Embryonic facial prominence (tissue), 1 donor: ENCODE data around the gene ARL17A.
"Not testable (repeated sequence)": the region's sequence is repeated elsewhere in the genome, so short reads cannot be mapped to it uniquely, and the experiment has no call there.

Experiments
- DNase-seq: peaks from one replicate; pipeline ENCODE4 v3.0.0-alpha.2; 2016; ENCODE audit errors: extremely low spot score

ARL17A gene

GRCh38 chr17:46559155-46559554 lies 20.3 kb downstream of the ARL17A start:
- DNase-seq = not testable (repeated sequence)

GRCh38 chr17:46548607-46549006 lies 30.9 kb downstream of the ARL17A start:
- not testable (repeated sequence) for DNase-seq

GRCh38 chr17:46534716-46535115 lies 44.8 kb downstream of the ARL17A start:
- DNase-seq = not testable (repeated sequence)

- not testable (repeated sequence) for DNase-seq
These were observed 67.3 kb downstream of the ARL17A start, which contains the start of gene LRRC37A2 for GRCh38 chr17:46512168-46512567. Gene LRRC37A2, plus strand, starts transcription at chr17:46512468. Its CDS starts 245 bp downstream, at chr17:46512713.

GRCh38 chr17:46505896-46506295 lies 73.6 kb downstream of the ARL17A start:
- not testable (repeated sequence) for DNase-seq

- DNase-seq = not testable (repeated sequence)
These were observed 79.9 kb downstream of the ARL17A start for GRCh38 chr17:46499437-46500139.

- DNase-seq = not testable (repeated sequence)
These were observed 87.5 kb downstream of the ARL17A start for GRCh38 chr17:46492021-46492420.

- not testable (repeated sequence) for DNase-seq
These were observed 98.2 kb downstream of the ARL17A start for GRCh38 chr17:46481310-46481709.

- DNase-seq = not testable (repeated sequence)
These were observed 100.7 kb downstream of the ARL17A start for GRCh38 chr17:46478823-46479222.

- not testable (repeated sequence) for DNase-seq
These were observed 103.9 kb downstream of the ARL17A start for GRCh38 chr17:46475583-46475982.

- DNase-seq = not testable (repeated sequence)
These were observed 105.0 kb downstream of the ARL17A start for GRCh38 chr17:46474489-46474888.

GRCh38 chr17:46467618-46468017 lies 111.9 kb downstream of the ARL17A start:
- DNase-seq = not testable (repeated sequence)
